Right lobe of liver (tissue), 6 donors: ENCODE measurements around the gene CLIC5. TPM values are rescaled to one million over a fixed set of nuclear protein-coding genes. Genes with fewer than 3 reads are reported as not detected.

Source experiments
- ATAC-seq, 4 donors: fragments of 200-7000 bp; cut with Tn5 transposase; one replicate each; pipeline ENCODE4 v1.9.1; 2020; ENCODE audit warnings: mild to moderate bottlenecking in 4 of 4, moderate library complexity in 4 of 4
- DNase-seq, 3 donors: peaks; one replicate each; pipeline ENCODE4 v3.0.0-alpha.2; 2020
- H3K27ac ChIP-seq, 3 donors: fragments of 200-600 bp; one replicate each; pipeline ENCODE4 v1.8.0; 2022
- H3K27me3 ChIP-seq, 2 donors: fragments of 200-600 bp; one replicate each; pipeline ENCODE4 v1.8.0; 2022
- H3K36me3 ChIP-seq, 4 donors: fragments of 200-600 bp; sonication (generic) in 1 of 4; one replicate each; pipeline versions ENCODE4 v1.5.1 to v1.8.0; 2017 to 2022; ENCODE audit warnings: control low read depth in 1 of 4
- H3K4me1 ChIP-seq, 4 donors: fragments of 200-600 bp; sonication (generic) in 1 of 4; one replicate each; pipeline versions ENCODE4 v1.5.1 to v1.8.0; 2017 to 2022; ENCODE audit warnings: control low read depth in 1 of 4
- H3K4me3 ChIP-seq, 3 donors: fragments of 200-600 bp; one replicate each; pipeline ENCODE4 v1.8.0; 2022
- H3K9me3 ChIP-seq, 4 donors: fragments of 200-600 bp; sonication (generic) in 1 of 4; one replicate each; pipeline versions ENCODE4 v1.5.1 to v1.8.0; 2017 to 2022; ENCODE audit warnings: control low read depth in 1 of 4
- POLR2A ChIP-seq: fragments of 450-650 bp; IDR thresholded peaks from one replicate; pipeline ENCODE4 v1.6.1; 2017; ENCODE audit warnings: antibody characterized with exemption, mild to moderate bottlenecking
- WGBS: methylation state at CpG from one replicate; pipeline ENCODE4 v1.1.6; 2018; ENCODE audit warnings: low coverage, low lambda C conversion rate; ENCODE audit not compliant: insufficient coverage; ENCODE audit errors: missing lambda C conversion rate; 5-methylcytosine and 5-hydroxymethylcytosine counted together
- intact Hi-C, 2 donors: fragments of 100-400 bp; cut with DNase I; formaldehyde crosslinking; loops; one replicate each; pipeline versions ENCODE4 v1.11.2 to v1.14.1; 2022
- total RNA-seq, 6 experiments: library from RNA; depleted of rRNA in 2 of 6; stranded (reverse); fragments of >200 nt in 2 of 6; fragmentation: NEBNext Ultra II Directional in 3 of 6; extraction: Animal tissue kit (Norgen Biotek cat#: 25700) in 3 of 6; gene quantifications; one replicate each; pipeline versions ENCODE4 v1.1.0 to v1.2.4, GENCODE V29; 2016 to 2023
- TF ChIP-seq, protein P1 (sequence below), 4 donors: fragments of 200-600 bp in 3 of 4; fragments of 450-650 bp in 1 of 4; IDR thresholded peaks; one replicate each; pipeline versions ENCODE4 v1.5.1 to v1.8.0; 2016 to 2022; ENCODE audit warnings: antibody characterized with exemption in 4 of 4, mild to moderate bottlenecking in 2 of 4
- donor health status: DM: no; HTN: yes; CAD: no.
- donor health status: DM: no; HTN: no; CAD: no.
- donor health status: DM: no; HTN: no; CAD: no.
- donor health status: DM: no; HTN: yes; CAD: no.
- donor health status: DM: no; HTN: yes; CAD: no.

The CLIC5 gene
- total RNA-seq, 6 experiments from 2014 or later: 0.18 to 0.42 (median 0.29) TPM

DNA sequence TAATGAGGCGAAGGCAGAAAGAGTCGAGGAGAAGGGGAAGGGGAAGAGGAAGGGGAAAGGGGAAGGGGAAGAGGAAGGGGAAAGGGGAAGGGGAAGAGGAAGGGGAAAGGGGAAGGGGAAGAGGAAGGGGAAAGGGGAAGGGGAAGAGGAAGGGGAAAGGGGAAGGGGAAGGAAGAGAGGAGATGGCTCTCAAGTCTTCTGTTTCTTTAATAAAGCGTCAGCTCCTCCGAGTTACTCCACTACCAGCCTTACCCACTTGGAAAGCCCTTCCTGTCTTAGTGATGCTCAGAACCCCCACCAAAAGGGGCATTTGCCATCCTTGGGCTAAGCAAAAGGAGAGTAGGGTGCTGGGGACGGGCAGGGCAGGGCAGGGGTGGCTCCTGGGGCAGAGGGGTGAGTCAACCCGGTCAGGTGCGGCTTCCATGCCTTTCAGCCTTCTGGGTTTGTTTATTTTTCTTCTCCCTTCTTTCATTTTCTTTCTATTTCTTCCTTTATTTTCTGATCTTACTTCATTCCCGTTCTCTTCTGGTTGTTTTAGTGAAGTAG lies 476 bp upstream of the CLIC5 start:
- Histone ChIP-seq H3K4me3 (peak overlapping the region in 2 of 3 donors; percentile 47 to 56), H3K9me3 (no peaks in the 10 kb centered on the region), H3K27me3 (peaks cover 0 to 13% of the 10 kb centered on the region in 2 donors), H3K4me1 (peaks cover 0 to 3% (median 0%) of the 10 kb centered on the region in 4 donors), H3K36me3 (no peaks in the 10 kb centered on the region), H3K27ac (no peak overlapping the region)
- DNase-seq: no peak
- no peak for ATAC-seq
- 29% methylated on average over 5 of the region's 8 CpGs for WGBS
- no peak for TF ChIP-seq POLR2A
- TF ChIP-seq, protein P1, sequence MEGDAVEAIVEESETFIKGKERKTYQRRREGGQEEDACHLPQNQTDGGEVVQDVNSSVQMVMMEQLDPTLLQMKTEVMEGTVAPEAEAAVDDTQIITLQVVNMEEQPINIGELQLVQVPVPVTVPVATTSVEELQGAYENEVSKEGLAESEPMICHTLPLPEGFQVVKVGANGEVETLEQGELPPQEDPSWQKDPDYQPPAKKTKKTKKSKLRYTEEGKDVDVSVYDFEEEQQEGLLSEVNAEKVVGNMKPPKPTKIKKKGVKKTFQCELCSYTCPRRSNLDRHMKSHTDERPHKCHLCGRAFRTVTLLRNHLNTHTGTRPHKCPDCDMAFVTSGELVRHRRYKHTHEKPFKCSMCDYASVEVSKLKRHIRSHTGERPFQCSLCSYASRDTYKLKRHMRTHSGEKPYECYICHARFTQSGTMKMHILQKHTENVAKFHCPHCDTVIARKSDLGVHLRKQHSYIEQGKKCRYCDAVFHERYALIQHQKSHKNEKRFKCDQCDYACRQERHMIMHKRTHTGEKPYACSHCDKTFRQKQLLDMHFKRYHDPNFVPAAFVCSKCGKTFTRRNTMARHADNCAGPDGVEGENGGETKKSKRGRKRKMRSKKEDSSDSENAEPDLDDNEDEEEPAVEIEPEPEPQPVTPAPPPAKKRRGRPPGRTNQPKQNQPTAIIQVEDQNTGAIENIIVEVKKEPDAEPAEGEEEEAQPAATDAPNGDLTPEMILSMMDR (IDR thresholded peaks at IDR 0.05): no peak
- intact Hi-C loops: no loop called here

DNA sequence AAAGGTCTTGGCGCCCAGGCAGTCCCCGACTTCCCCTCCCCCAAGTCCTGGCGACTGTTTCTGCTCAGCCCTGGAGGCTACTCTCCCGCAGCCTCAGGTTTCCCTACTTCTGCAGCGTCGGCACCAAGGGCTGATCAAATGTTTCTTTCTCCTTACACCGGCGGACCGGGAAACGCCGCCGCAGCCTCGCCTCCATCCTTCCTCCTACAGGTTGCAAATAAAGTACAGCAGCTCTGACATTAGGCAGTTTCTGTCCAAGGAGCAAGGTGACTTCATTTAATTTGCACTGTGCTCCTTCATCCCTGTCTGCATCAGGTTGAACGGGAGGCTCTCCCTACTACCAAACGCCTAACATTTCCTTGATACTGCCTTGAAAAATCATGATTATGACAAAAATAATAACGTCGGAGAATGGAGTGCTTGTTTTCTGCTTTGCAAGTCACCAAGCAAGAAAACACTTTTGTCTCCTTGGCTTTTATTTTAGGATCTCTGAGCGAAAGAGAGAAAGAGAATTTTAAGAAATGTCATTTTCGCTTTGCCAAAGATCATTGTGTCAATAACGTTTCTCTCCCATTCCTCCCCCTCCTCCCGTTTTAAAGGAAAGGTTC lies 1.0 kb downstream of the CLIC5 start:
- TF ChIP-seq, protein P1 (IDR thresholded peaks at IDR 0.05): no peak
- no peak for TF ChIP-seq POLR2A
- Histone ChIP-seq H3K27me3 (peaks cover 0 to 13% of the 10 kb centered on the region in 2 donors), H3K36me3 (no peaks in the 10 kb centered on the region), H3K4me1 (peaks cover 0 to 3% (median 0%) of the 10 kb centered on the region in 4 donors), H3K9me3 (no peaks in the 10 kb centered on the region), H3K27ac (no peak overlapping the region), H3K4me3 (peak overlapping the region; percentile 38 to 56 (median 47))
- 32% methylated on average over 18 of the region's 21 CpGs for WGBS
- intact Hi-C loops: no loop called here
- DNase-seq: no peak
- ATAC-seq: no peak

DNA sequence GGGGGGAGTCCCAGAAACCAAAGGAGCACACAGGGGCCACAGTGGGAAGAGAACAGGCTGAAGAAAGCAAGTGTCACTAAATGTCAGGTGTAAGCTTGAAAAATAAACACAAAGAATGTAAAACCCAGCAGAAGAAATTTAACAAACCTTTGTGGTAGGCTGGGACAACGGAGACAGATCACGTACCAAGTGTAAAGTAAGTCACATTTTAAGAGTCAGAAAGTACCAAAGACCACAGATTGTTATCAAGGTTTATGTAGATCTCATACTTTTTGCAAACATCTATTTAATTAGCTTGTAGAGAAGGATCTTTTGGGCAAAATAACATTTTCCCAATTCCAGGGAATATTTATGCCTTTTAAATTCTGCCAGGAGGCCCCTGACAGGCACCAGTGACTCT lies 1.6 kb downstream of the CLIC5 start:
- intact Hi-C loops: no loop called here
- H3K9me3 ChIP-seq: no peaks in the 10 kb centered on the region
- H3K36me3 ChIP-seq: no peaks in the 10 kb centered on the region
- TF ChIP-seq, protein P1 (IDR thresholded peaks at IDR 0.05): no peak
- TF ChIP-seq POLR2A: no peak
- no peak for ATAC-seq
- H3K4me1 ChIP-seq: peaks cover 0 to 3% (median 0%) of the 10 kb centered on the region in 4 donors
- H3K27ac ChIP-seq: no peak overlapping the region
- WGBS: 83% methylated on average over 2 of the region's 2 CpGs
- peaks cover 0 to 13% of the 10 kb centered on the region in 2 donors for H3K27me3 ChIP-seq
- no peak for DNase-seq
- no peak overlapping the region for H3K4me3 ChIP-seq

DNA sequence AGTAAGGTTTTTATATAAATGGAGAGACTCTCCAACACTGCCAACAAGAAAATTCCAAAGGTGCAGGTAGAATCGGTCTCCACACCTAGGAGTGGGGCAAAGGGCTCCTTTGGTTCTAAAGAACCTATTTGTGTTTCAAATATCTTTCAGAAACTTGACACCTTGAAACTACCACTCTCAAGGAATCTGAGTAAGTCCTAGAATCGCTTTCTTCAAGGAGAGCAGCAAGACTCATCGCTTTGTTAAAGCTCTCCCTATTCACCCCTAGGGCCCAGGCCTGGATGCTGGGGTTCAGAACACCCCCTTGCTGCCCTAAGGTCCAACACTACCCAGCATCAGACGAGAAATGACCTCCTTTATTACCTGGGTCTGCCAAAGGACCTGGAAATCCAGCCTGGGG lies 2.0 kb downstream of the CLIC5 start:
- Histone ChIP-seq H3K9me3 (no peaks in the 10 kb centered on the region), H3K4me3 (no peak overlapping the region), H3K27ac (no peak overlapping the region), H3K27me3 (peaks cover 0 to 13% of the 10 kb centered on the region in 2 donors), H3K36me3 (no peaks in the 10 kb centered on the region), H3K4me1 (peaks cover 0 to 3% (median 0%) of the 10 kb centered on the region in 4 donors)
- DNase-seq (no peak), ATAC-seq (no peak)
- WGBS: 95% methylated on average over 4 of the region's 4 CpGs
- TF ChIP-seq, protein P1 (IDR thresholded peaks at IDR 0.05): no peak
- no peak for TF ChIP-seq POLR2A
- intact Hi-C loops: no loop called here
